ENCODE data around the gene KCNJ15.

GRCh38 chr21:38349111-38349746, 92.4 kb downstream of the KCNJ15 start:
- no peak for TF ChIP-seq ZEB1 (IDR thresholded peaks at IDR 0.05; ENCODE audit: insufficient replicate concordance, low read depth)
- no peak for TF ChIP-seq ZNF432 (CRISPR knock-in tag; IDR thresholded peaks at IDR 0.05; ENCODE audit: borderline replicate concordance)
- TF ChIP-seq MYC (CRISPR knock-in tag; IDR thresholded peaks at IDR 0.05; ENCODE audit: borderline replicate concordance) = no peak
- no peak for TF ChIP-seq CTCF (CRISPR knock-in tag; IDR thresholded peaks at IDR 0.05)
- no peak for TF ChIP-seq ZNF292 (CRISPR knock-in tag; IDR thresholded peaks at IDR 0.05; ENCODE audit: borderline replicate concordance, low read depth)
- no peak for TF ChIP-seq NFAT5 (CRISPR knock-in tag; IDR thresholded peaks at IDR 0.05)
- no peak for TF ChIP-seq SP2 (CRISPR knock-in tag; IDR thresholded peaks at IDR 0.05)
- TF ChIP-seq DRAP1 (CRISPR knock-in tag; IDR thresholded peaks at IDR 0.05) = no peak
- no peak for TF ChIP-seq ZSCAN21 (CRISPR knock-in tag; IDR thresholded peaks at IDR 0.05; ENCODE audit: borderline replicate concordance)
- TF ChIP-seq HNRNPUL1 (IDR thresholded peaks at IDR 0.05; ENCODE audit: low read depth, low read length) = no peak
- no peak for TF ChIP-seq ZSCAN30 (CRISPR knock-in tag; IDR thresholded peaks at IDR 0.05)
